Adrenal gland (tissue), 12 donors: Measurements from ENCODE around the gene ZNF780A. TPM values are rescaled to one million over a fixed set of nuclear protein-coding genes. Genes with fewer than 3 reads are reported as not detected.

Source experiments
- DNase-seq, 7 donors: peaks; one replicate each; pipeline ENCODE4 v3.0.0-alpha.2; 2019 to 2020
- H3K27ac ChIP-seq, 5 donors: fragments of 200-600 bp; sonication (generic) in 4 of 5; 1 replicate in 3 of 5; 2 replicates in 2 of 5; pipeline versions ENCODE4 v1.5.1 to v1.8.0; 2016 to 2020; ENCODE audit warnings: mild to moderate bottlenecking in 1 of 5
- H3K27me3 ChIP-seq: fragments of 200-600 bp; 2 replicates; pipeline ENCODE4 v1.8.0; 2021
- H3K36me3 ChIP-seq, 2 donors: fragments of 200-600 bp; replicated peaks in 1 of 2; 1 replicate in 1 of 2; 2 replicates in 1 of 2; pipeline versions ENCODE4 v1.5.1 to v1.8.0; 2018 to 2022
- H3K4me1 ChIP-seq, 2 donors: fragments of 200-600 bp; replicated peaks in 1 of 2; 1 replicate in 1 of 2; 2 replicates in 1 of 2; pipeline versions ENCODE4 v1.5.1 to v1.8.0; 2018 to 2021
- H3K4me3 ChIP-seq, 4 donors: fragments of 200-600 bp; sonication (generic) in 3 of 4; one replicate each; pipeline ENCODE4 v1.5.1; 2016 to 2018
- H3K9me3 ChIP-seq, 3 donors: fragments of 200-600 bp; sonication (generic) in 1 of 3; replicated peaks in 1 of 3; 1 replicate in 2 of 3; 2 replicates in 1 of 3; pipeline versions ENCODE4 v1.5.1 to v1.8.0; 2016 to 2021
- POLR2A ChIP-seq, 2 donors: fragments of 450-650 bp; IDR thresholded peaks; one replicate each; pipeline ENCODE4 v1.6.1; 2017; ENCODE audit warnings: antibody characterized with exemption in 2 of 2, mild to moderate bottlenecking in 2 of 2, moderate library complexity in 1 of 2
- WGBS, 4 donors: extraction: QIAGEN DNeasy Blood & Tissue Kit in 2 of 4; methylation state at CpG; one replicate each; pipeline versions ENCODE4 v1.1.5 to v1.1.7; 2013 to 2017; 5-methylcytosine and 5-hydroxymethylcytosine counted together
- intact Hi-C, 2 donors: fragments of 100-400 bp; cut with DNase I; formaldehyde crosslinking; loops; one replicate each; pipeline versions ENCODE4 v1.14.1 to v1.15.0; 2022 to 2023
- polyA plus RNA-seq, 3 donors: library from polyadenylated mRNA; stranded (reverse); fragments of 200-250 nt in 2 of 3; fragments of 350-450 nt in 1 of 3; fragmentation: Illumina TruSeq in 1 of 3; extraction: RNeasy Lipid Tissue Mini Kit (QIAGEN cat#74804) in 1 of 3; gene quantifications; one replicate each; pipeline ENCODE4 v1.2.3, GENCODE V29; 2013 to 2014
- total RNA-seq, 9 donors: library from RNA; depleted of rRNA in 4 of 9; stranded (reverse); fragments of >200 nt in 4 of 9; fragments of 120-200 nt in 1 of 9; fragmentation: NEBNext Ultra II Directional in 1 of 9; extraction: Animal tissue kit (Norgen Biotek cat#: 25700) in 1 of 9; gene quantifications; one replicate each; pipeline versions ENCODE4 v1.1.0 to v1.2.4, GENCODE V29; 2013 to 2023
- TF ChIP-seq, protein P1 (sequence below), 6 experiments: fragments of 450-650 bp in 4 of 6; fragments of 200-600 bp in 2 of 6; sonication (generic) in 1 of 6; IDR thresholded peaks; 1 replicate in 5 of 6; 2 replicates in 1 of 6; pipeline versions ENCODE4 v1.5.1 to v1.8.0; 2016 to 2021; ENCODE audit warnings: antibody characterized with exemption in 6 of 6, mild to moderate bottlenecking in 2 of 6, moderate library complexity in 1 of 6
- donor health status: healthy with polysubstance abuse.
- donor health status: Bipolar disorder and iron deficiency.
- donor health status: DM: yes; HTN: yes; CAD: no.
- donor health status: DM: no; HTN: no; CAD: no.
- donor health status: DM: no; HTN: no; CAD: no.
- donor health status: DM: yes; HTN: yes; CAD: no.

ZNF780A gene
- total and polyA plus RNA-seq, 12 donors, result 12.9 to 65.6 (median 22.9) TPM

DNA sequence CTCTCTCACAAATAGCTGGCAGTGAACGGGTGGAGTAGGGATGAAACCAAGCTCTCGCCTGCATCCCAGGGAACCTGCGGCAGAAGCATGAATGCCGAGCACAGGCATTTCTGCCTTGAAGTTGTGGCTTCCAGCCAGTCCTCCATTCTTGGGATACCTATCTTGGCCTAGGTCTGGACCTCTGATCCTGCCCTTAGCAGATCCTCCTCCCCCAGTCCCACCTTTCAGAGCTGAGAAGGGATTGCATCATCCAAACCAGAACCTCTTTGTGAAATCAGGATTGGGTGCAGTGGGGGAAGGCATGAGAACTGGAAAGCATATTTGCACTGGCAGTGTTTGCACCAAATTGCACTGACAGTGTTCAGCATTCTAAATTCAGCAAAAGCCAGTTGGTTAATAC, 5.8 kb downstream of the ZNF780A start:
- peaks cover 5 to 16% of the 10 kb centered on the region in 2 donors for H3K4me1 ChIP-seq
- intact Hi-C loops, result no loop called here
- no peak overlapping the region for H3K4me3 ChIP-seq
- no peaks in the 10 kb centered on the region for H3K9me3 ChIP-seq
- H3K27ac ChIP-seq, result no peak overlapping the region
- no peak for DNase-seq
- WGBS, 4 donors, result 84 to 95% (median 87%) methylated on average over 4 of the region's 4 CpGs
- no peak for TF ChIP-seq POLR2A (IDR thresholded peaks at IDR 0.05)
- TF ChIP-seq, protein P1, sequence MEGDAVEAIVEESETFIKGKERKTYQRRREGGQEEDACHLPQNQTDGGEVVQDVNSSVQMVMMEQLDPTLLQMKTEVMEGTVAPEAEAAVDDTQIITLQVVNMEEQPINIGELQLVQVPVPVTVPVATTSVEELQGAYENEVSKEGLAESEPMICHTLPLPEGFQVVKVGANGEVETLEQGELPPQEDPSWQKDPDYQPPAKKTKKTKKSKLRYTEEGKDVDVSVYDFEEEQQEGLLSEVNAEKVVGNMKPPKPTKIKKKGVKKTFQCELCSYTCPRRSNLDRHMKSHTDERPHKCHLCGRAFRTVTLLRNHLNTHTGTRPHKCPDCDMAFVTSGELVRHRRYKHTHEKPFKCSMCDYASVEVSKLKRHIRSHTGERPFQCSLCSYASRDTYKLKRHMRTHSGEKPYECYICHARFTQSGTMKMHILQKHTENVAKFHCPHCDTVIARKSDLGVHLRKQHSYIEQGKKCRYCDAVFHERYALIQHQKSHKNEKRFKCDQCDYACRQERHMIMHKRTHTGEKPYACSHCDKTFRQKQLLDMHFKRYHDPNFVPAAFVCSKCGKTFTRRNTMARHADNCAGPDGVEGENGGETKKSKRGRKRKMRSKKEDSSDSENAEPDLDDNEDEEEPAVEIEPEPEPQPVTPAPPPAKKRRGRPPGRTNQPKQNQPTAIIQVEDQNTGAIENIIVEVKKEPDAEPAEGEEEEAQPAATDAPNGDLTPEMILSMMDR (IDR thresholded peaks at IDR 0.05), result no peak
- H3K27me3 ChIP-seq, result no peaks in the 10 kb centered on the region
- H3K36me3 ChIP-seq, result peaks cover 0 to 45% of the 10 kb centered on the region in 2 donors

DNA sequence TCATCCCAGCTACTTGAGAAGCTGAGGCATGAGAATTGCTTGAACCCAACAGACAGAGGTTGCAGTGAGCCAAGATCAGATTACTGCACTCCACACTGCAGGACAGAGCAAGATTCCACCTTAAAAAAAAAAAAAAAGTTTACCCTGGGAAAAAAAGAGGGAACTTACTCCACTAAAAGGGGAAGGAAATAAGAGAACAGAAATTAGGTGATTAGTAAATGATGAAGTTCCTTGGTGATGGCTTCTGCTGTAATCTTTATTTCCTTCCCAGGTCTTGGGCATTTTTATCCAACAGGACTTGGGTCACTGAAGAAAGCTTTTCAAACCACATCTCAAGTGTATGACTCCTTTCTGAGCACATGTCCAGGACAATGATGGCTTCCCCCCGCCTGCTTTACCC, 9.3 kb downstream of the ZNF780A start:
- Histone ChIP-seq H3K27me3 (no peaks in the 10 kb centered on the region), H3K27ac (no peak overlapping the region), H3K4me3 (no peak overlapping the region), H3K4me1 (no peaks in the 10 kb centered on the region), H3K36me3 (peaks cover 0 to 58% of the 10 kb centered on the region in 2 donors), H3K9me3 (peaks cover 0 to 15% (median 6%) of the 10 kb centered on the region in 3 donors)
- no peak for DNase-seq
- TF ChIP-seq POLR2A (IDR thresholded peaks at IDR 0.05), result no peak
- TF ChIP-seq, protein P1 (IDR thresholded peaks at IDR 0.05), result no peak
- 87 to 100% (median 91%) methylated on average over 1 of the region's 1 CpG for WGBS, 4 donors
- intact Hi-C loops, result no loop called here

DNA sequence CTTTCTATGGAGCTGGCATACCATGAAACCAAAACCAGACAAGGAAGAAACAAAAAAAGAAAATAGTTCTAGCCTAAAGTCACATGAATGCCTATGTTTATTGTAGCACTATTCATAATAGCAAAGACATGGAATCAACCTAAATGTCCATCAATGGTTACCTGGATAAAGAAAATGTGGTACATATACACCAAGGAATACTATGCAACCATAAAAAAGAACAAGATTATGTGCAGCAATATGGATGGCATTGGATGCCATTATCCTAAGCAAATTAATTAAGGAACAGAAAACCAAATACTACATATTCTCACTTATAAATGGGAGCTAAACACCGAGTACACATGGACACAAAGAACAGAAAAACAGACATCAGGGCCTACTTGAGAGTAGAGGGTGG, 10.5 kb downstream of the ZNF780A start:
- WGBS, 4 donors, result 94 to 100% (median 98%) methylated on average over 1 of the region's 1 CpG
- Histone ChIP-seq H3K27me3 (no peaks in the 10 kb centered on the region), H3K36me3 (peaks cover 0 to 67% of the 10 kb centered on the region in 2 donors), H3K9me3 (peaks cover 0 to 15% (median 6%) of the 10 kb centered on the region in 3 donors), H3K27ac (no peak overlapping the region), H3K4me1 (no peaks in the 10 kb centered on the region), H3K4me3 (no peak overlapping the region)
- no peak for DNase-seq
- intact Hi-C loops, result no loop called here
- TF ChIP-seq POLR2A (IDR thresholded peaks at IDR 0.05), result no peak
- TF ChIP-seq, protein P1 (IDR thresholded peaks at IDR 0.05), result no peak

DNA sequence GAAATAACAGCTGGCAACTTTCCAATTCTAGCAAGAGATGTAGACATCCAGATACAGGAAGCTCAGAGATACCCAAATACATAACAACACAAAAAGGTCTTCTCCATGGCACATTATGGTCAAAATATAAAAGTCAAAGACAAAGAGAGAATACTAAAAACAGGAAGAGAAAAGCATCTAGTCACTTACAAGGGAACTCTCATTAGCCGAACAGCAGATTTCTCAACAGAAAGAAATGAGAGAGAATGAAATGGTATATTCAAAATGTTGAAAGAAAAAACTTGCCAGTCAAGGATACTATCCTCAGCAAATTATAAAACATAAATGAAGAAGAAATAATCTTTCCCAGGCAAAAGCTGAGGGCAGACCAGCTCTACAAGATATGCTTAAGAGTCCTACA, 12.4 kb downstream of the ZNF780A start:
- no peaks in the 10 kb centered on the region for H3K27me3 ChIP-seq
- no peak for DNase-seq
- 83 to 97% (median 87%) methylated on average over 1 of the region's 1 CpG for WGBS, 4 donors
- no peak overlapping the region for H3K27ac ChIP-seq
- H3K4me3 ChIP-seq, result no peak overlapping the region
- H3K9me3 ChIP-seq, result peaks cover 0 to 22% (median 6%) of the 10 kb centered on the region in 3 donors
- H3K4me1 ChIP-seq, result no peaks in the 10 kb centered on the region
- intact Hi-C loops, result no loop called here
- peaks cover 0 to 67% of the 10 kb centered on the region in 2 donors for H3K36me3 ChIP-seq
- TF ChIP-seq, protein P1 (IDR thresholded peaks at IDR 0.05), result no peak
- TF ChIP-seq POLR2A (IDR thresholded peaks at IDR 0.05), result no peak
